B cell (primary cell): ENCODE results near the gene MBD3L2. TPM values are rescaled to one million over a fixed set of nuclear protein-coding genes. Genes with fewer than 3 reads are reported as not detected.
"Not testable (repeated sequence)": the region's sequence is repeated elsewhere in the genome, so short reads cannot be mapped to it uniquely, and the experiment has no call there.

ENCODE experiments used
- ATAC-seq: fragments of 200-7000 bp; cut with Tn5 transposase; one replicate; pipeline ENCODE4 v1.10.0; 2021; ENCODE audit warnings: low read depth, mild to moderate bottlenecking, moderate number of reproducible peaks, moderate library complexity
- CTCF ChIA-PET: fragments of 350-600 bp; sonication (Branson Sonifier 250); formaldehyde crosslinking; loops from one replicate; lab custom pipeline; 2021; ENCODE audit warnings: antibody characterized with exemption, inconsistent platforms; lab: Charles Lee
- POLR2A ChIA-PET: fragments of 350-600 bp; sonication (Branson Sonifier 250); formaldehyde crosslinking; loops from one replicate; lab custom pipeline; 2021; ENCODE audit warnings: antibody characterized with exemption; lab: Charles Lee
- DNase-seq: peaks from one replicate; pipeline ENCODE4 v3.0.0; 2013
- H2AFZ ChIP-seq: 2 replicates; pipeline ENCODE4 v1.6.1; 2012; ENCODE audit warnings: mild to moderate bottlenecking, low read depth, low read length; ENCODE audit not compliant: insufficient read depth, poor library complexity, severe bottlenecking
- H3K27ac ChIP-seq, 2 donors: 1 replicate in 1 of 2; 2 replicates in 1 of 2; pipeline ENCODE4 v1.5.1; 2012 to 2013; ENCODE audit warnings: low read length in 2 of 2, mild to moderate bottlenecking in 2 of 2, moderate library complexity in 1 of 2
- H3K27me3 ChIP-seq, 4 experiments: fragments of 200-600 bp in 1 of 4; sonication (generic) in 1 of 4; replicated peaks in 1 of 4; 1 replicate in 2 of 4; 2 replicates in 2 of 4; pipeline versions ENCODE4 v1.6.1 to v1.7.0; 2013 to 2016; ENCODE audit warnings: low read length in 3 of 4, mild to moderate bottlenecking in 2 of 4, mixed read lengths in 1 of 4, moderate library complexity in 1 of 4; ENCODE audit not compliant: insufficient read depth in 4 of 4, control insufficient read depth in 3 of 4; ENCODE audit errors: control extremely low read depth in 1 of 4
- H3K36me3 ChIP-seq, 2 experiments: replicated peaks in 1 of 2; 1 replicate in 1 of 2; 2 replicates in 1 of 2; pipeline versions ENCODE4 v1.6.1 to v1.7.1; 2013; ENCODE audit warnings: low read length in 1 of 2; ENCODE audit not compliant: insufficient read depth in 2 of 2, control insufficient read depth in 1 of 2; ENCODE audit errors: control extremely low read depth in 1 of 2, extremely low read depth in 1 of 2
- H3K4me1 ChIP-seq, 2 donors: fragments of 200-600 bp in 1 of 2; sonication (generic) in 1 of 2; 1 replicate in 1 of 2; 2 replicates in 1 of 2; pipeline versions ENCODE4 v1.5.1 to v1.6.1; 2013 to 2017; ENCODE audit warnings: low read length in 2 of 2; ENCODE audit not compliant: control insufficient read depth in 2 of 2, insufficient read depth in 2 of 2
- H3K4me2 ChIP-seq: replicated peaks from 2 replicates; pipeline ENCODE3; 2012; ENCODE audit warnings: mild to moderate bottlenecking, low read depth, low read length; ENCODE audit not compliant: poor library complexity, severe bottlenecking
- H3K4me3 ChIP-seq, 5 experiments: fragments of 200-600 bp in 1 of 5; sonication (generic) in 1 of 5; 1 replicate in 3 of 5; 2 replicates in 2 of 5; pipeline versions ENCODE4 v1.5.1 to v1.7.0; 2011 to 2016; ENCODE audit warnings: low read length in 4 of 5, mild to moderate bottlenecking in 4 of 5, low read depth in 2 of 5, control low read depth in 1 of 5, moderate library complexity in 1 of 5; ENCODE audit not compliant: insufficient read depth in 1 of 5; ENCODE audit errors: control extremely low read depth in 1 of 5, extremely low read depth in 1 of 5
- H3K79me2 ChIP-seq: fragments of 200-600 bp; sonication (generic); one replicate; pipeline ENCODE4 v1.6.0; 2016; ENCODE audit warnings: low read length; ENCODE audit not compliant: control insufficient read depth, insufficient read depth
- H3K9ac ChIP-seq: fragments of 200-600 bp; sonication (generic); 2 replicates; pipeline ENCODE4 v1.6.1; 2017; ENCODE audit warnings: mild to moderate bottlenecking, low read length, moderate library complexity
- H3K9me3 ChIP-seq, 3 donors: one replicate each; pipeline versions ENCODE4 v1.6.1 to v1.7.1; 2013; ENCODE audit warnings: low read length in 2 of 3; ENCODE audit not compliant: control insufficient read depth in 2 of 3, insufficient read depth in 1 of 3; ENCODE audit errors: control extremely low read depth in 1 of 3
- H4K20me1 ChIP-seq: 2 replicates; pipeline ENCODE4 v1.6.0; 2012; ENCODE audit warnings: mild to moderate bottlenecking, low read length; ENCODE audit not compliant: insufficient read depth, control insufficient read depth, poor library complexity, severe bottlenecking
- H3K27ac Mint-ChIP-seq: one replicate; pipeline ENCODE4 v1.8.0; 2021; ENCODE audit warnings: mixed read lengths
- H3K27me3 Mint-ChIP-seq: one replicate; pipeline ENCODE4 v1.8.0; 2021; ENCODE audit warnings: mixed read lengths
- H3K4me1 Mint-ChIP-seq: one replicate; pipeline ENCODE4 v1.8.0; 2021; ENCODE audit warnings: mixed read lengths
- H3K4me3 Mint-ChIP-seq: one replicate; pipeline ENCODE4 v1.8.0; 2021; ENCODE audit warnings: mixed read lengths
- H3K9me3 Mint-ChIP-seq: one replicate; pipeline ENCODE4 v1.8.0; 2022; ENCODE audit warnings: mixed read lengths; ENCODE audit not compliant: insufficient read depth
- WGBS: methylation state at CpG from one replicate; pipeline ENCODE4 v1.1.5; 2013; ENCODE audit warnings: missing lambda C conversion rate; ENCODE audit not compliant: insufficient coverage; 5-methylcytosine and 5-hydroxymethylcytosine counted together
- intact Hi-C: fragments of 100-400 bp; cut with micrococcal nuclease; formaldehyde crosslinking; loops from one replicate; pipeline ENCODE4 v1.10.0; 2022
- polyA plus RNA-seq: library from polyadenylated mRNA; depleted of rRNA; stranded (reverse); fragments of >200 nt; gene quantifications from 2 replicates; pipeline ENCODE4 v1.2.3, GENCODE V29; 2012
- total RNA-seq, 2 donors: library from RNA; stranded (reverse); fragments of 120-200 nt in 1 of 2; gene quantifications; 1 replicate in 1 of 2; 2 replicates in 1 of 2; pipeline versions ENCODE4 v1.2.3 to v1.2.4, GENCODE V29; 2013 to 2022

The MBD3L2 gene
- total and polyA plus RNA-seq, 2 donors (not counting 1 experiment from before 2014, with no cell fraction given): not detected

- H3K27me3 ChIP-seq, H3K9me3 Mint-ChIP-seq, H3K36me3 ChIP-seq, H3K4me3 ChIP-seq, H3K4me1 Mint-ChIP-seq, intact Hi-C loops, H3K4me3 Mint-ChIP-seq, H3K9me3 ChIP-seq, H3K27me3 Mint-ChIP-seq, H3K4me1 ChIP-seq, POLR2A ChIA-PET, ATAC-seq, H3K4me2 ChIP-seq, H3K27ac Mint-ChIP-seq, H3K27ac ChIP-seq, H2AFZ ChIP-seq, DNase-seq, H3K79me2 ChIP-seq, H4K20me1 ChIP-seq, CTCF ChIA-PET, H3K9ac ChIP-seq: not testable (repeated sequence)
- WGBS: 95% methylated on average over 4 of the region's 16 CpGs
These were observed 7.2 kb downstream of the MBD3L2 start for GRCh38 chr19:7056371-7056770.

- H4K20me1 ChIP-seq, H3K27ac Mint-ChIP-seq, H3K4me3 ChIP-seq, H2AFZ ChIP-seq, H3K27me3 ChIP-seq, ATAC-seq, H3K27ac ChIP-seq, H3K4me1 Mint-ChIP-seq, POLR2A ChIA-PET, H3K9ac ChIP-seq, CTCF ChIA-PET, H3K27me3 Mint-ChIP-seq, H3K36me3 ChIP-seq, H3K9me3 Mint-ChIP-seq, H3K4me3 Mint-ChIP-seq, H3K9me3 ChIP-seq, H3K4me1 ChIP-seq, H3K79me2 ChIP-seq, DNase-seq, intact Hi-C loops, H3K4me2 ChIP-seq: not testable (repeated sequence)
- no CpG with 5 or more reads among the region's 8 CpGs for WGBS
These were observed 9.5 kb downstream of the MBD3L2 start, which contains the start of gene MBD3L3 for GRCh38 chr19:7058576-7058975. Gene MBD3L3 (minus strand): TSS chr19:7058676. CDS start chr19:7058605, 71 bp downstream.

- H2AFZ ChIP-seq, intact Hi-C loops, CTCF ChIA-PET, POLR2A ChIA-PET, H3K9ac ChIP-seq, H3K4me1 ChIP-seq, ATAC-seq, H3K9me3 Mint-ChIP-seq, H3K4me2 ChIP-seq, H3K4me1 Mint-ChIP-seq, H3K9me3 ChIP-seq, H3K27me3 Mint-ChIP-seq, DNase-seq, H3K27ac Mint-ChIP-seq, H3K4me3 Mint-ChIP-seq, H3K27ac ChIP-seq, H3K4me3 ChIP-seq, H3K36me3 ChIP-seq, H4K20me1 ChIP-seq, H3K79me2 ChIP-seq, H3K27me3 ChIP-seq: not testable (repeated sequence)
- no CpG with 5 or more reads among the region's 2 CpGs for WGBS
These were observed 10.9 kb downstream of the MBD3L2 start for GRCh38 chr19:7059977-7060376.
